ENCODE measurements around the gene ADCY5. TPM values are rescaled to one million over a fixed set of nuclear protein-coding genes. Genes with fewer than 3 reads are reported as not detected.

ADCY5 gene
- total and polyA plus RNA-seq, 2 donors (not counting 1 experiment from before 2014, with no cell fraction given): not detected

- Histone ChIP-seq H3K27ac (ENCODE audit: low read length in 2 of 2) (no peak overlapping the region), H3K27me3 (replicated peaks in 1 of 4; ENCODE audit: control extremely low read depth in 1 of 4, control insufficient read depth in 3 of 4, insufficient read depth in 4 of 4, low read length in 3 of 4) (no peaks in the 10 kb centered on the region), H2AFZ (ENCODE audit: insufficient read depth, low read depth, low read length, poor library complexity, severe bottlenecking) (no peak overlapping the region), H4K20me1 (ENCODE audit: control insufficient read depth, insufficient read depth, low read length, poor library complexity, severe bottlenecking) (no peaks in the 10 kb centered on the region), H3K4me2 (replicated peaks; ENCODE audit: low read depth, low read length, poor library complexity, severe bottlenecking) (no peak overlapping the region), H3K4me1 (ENCODE audit: control insufficient read depth in 2 of 2, insufficient read depth in 2 of 2, low read length in 2 of 2) (no peaks in the 10 kb centered on the region), H3K79me2 (ENCODE audit: control insufficient read depth, insufficient read depth, low read length) (no peaks in the 10 kb centered on the region), H3K36me3 (replicated peaks in 1 of 2; ENCODE audit: control extremely low read depth in 1 of 2, control insufficient read depth in 1 of 2, extremely low read depth in 1 of 2, insufficient read depth in 2 of 2, low read length in 1 of 2) (peaks cover 0 to 4% of the 10 kb centered on the region in 2 experiments), H3K9me3 (ENCODE audit: control extremely low read depth in 1 of 3, control insufficient read depth in 2 of 3, insufficient read depth in 1 of 3, low read length in 2 of 3) (no peaks in the 10 kb centered on the region), H3K9ac (ENCODE audit: low read length) (no peak overlapping the region), H3K4me3 (ENCODE audit: control extremely low read depth in 1 of 5, extremely low read depth in 1 of 5, insufficient read depth in 1 of 5, low read depth in 2 of 5, low read length in 4 of 5) (no peak overlapping the region)
- Mint-ChIP-seq H3K9me3 (ENCODE audit: insufficient read depth) (no peaks in the 10 kb centered on the region), H3K4me1 (no peaks in the 10 kb centered on the region), H3K4me3 (no peak overlapping the region), H3K27ac (no peak overlapping the region), H3K27me3 (peaks cover 3% of the 10 kb centered on the region)
- intact Hi-C loops (cut with micrococcal nuclease): no loop called here
- TF ChIP-seq EZH2 (IDR thresholded peaks at IDR 0.05; ENCODE audit: borderline replicate concordance, insufficient read depth, low read depth, low read length, poor library complexity, severe bottlenecking): no peak
- no peak for TF ChIP-seq CTCF (IDR thresholded peaks at IDR 0.05)
- POLR2A ChIA-PET: no interaction called here
- CTCF ChIA-PET: no interaction called here
- no peak for ATAC-seq (ENCODE audit: low read depth)
- WGBS (ENCODE audit: insufficient coverage): 84% methylated on average over 6 of the region's 7 CpGs
- DNase-seq: no peak
These were observed 37.6 kb upstream of the ADCY5 start for GRCh38 chr3:123486460-123486859.

GRCh38 chr3:123485551-123485950 lies 36.7 kb upstream of the ADCY5 start:
- Mint-ChIP-seq H3K27ac (no peak overlapping the region), H3K9me3 (ENCODE audit: insufficient read depth) (no peaks in the 10 kb centered on the region)
- ATAC-seq (ENCODE audit: low read depth): no peak

More at GRCh38 chr3:123485551-123485950, 36.7 kb upstream of the ADCY5 start:
- no peak for DNase-seq
- intact Hi-C loops (cut with micrococcal nuclease): no loop called here
- no peak for TF ChIP-seq EZH2 (IDR thresholded peaks at IDR 0.05; ENCODE audit: borderline replicate concordance, insufficient read depth, low read depth, low read length, poor library complexity, severe bottlenecking)
- no peak for TF ChIP-seq CTCF (IDR thresholded peaks at IDR 0.05)
- Histone ChIP-seq H3K4me3 (ENCODE audit: control extremely low read depth in 1 of 5, extremely low read depth in 1 of 5, insufficient read depth in 1 of 5, low read depth in 2 of 5, low read length in 4 of 5) (no peak overlapping the region), H3K9ac (ENCODE audit: low read length) (no peak overlapping the region), H4K20me1 (ENCODE audit: control insufficient read depth, insufficient read depth, low read length, poor library complexity, severe bottlenecking) (no peaks in the 10 kb centered on the region), H3K9me3 (ENCODE audit: control extremely low read depth in 1 of 3, control insufficient read depth in 2 of 3, insufficient read depth in 1 of 3, low read length in 2 of 3) (no peaks in the 10 kb centered on the region), H3K27me3 (replicated peaks in 1 of 4; ENCODE audit: control extremely low read depth in 1 of 4, control insufficient read depth in 3 of 4, insufficient read depth in 4 of 4, low read length in 3 of 4) (no peaks in the 10 kb centered on the region), H3K4me2 (replicated peaks; ENCODE audit: low read depth, low read length, poor library complexity, severe bottlenecking) (no peak overlapping the region), H3K4me1 (ENCODE audit: control insufficient read depth in 2 of 2, insufficient read depth in 2 of 2, low read length in 2 of 2) (peaks cover 0 to under 1% of the 10 kb centered on the region in 2 donors), H3K27ac (ENCODE audit: low read length in 2 of 2) (no peak overlapping the region), H2AFZ (ENCODE audit: insufficient read depth, low read depth, low read length, poor library complexity, severe bottlenecking) (no peak overlapping the region), H3K79me2 (ENCODE audit: control insufficient read depth, insufficient read depth, low read length) (no peaks in the 10 kb centered on the region), H3K36me3 (replicated peaks in 1 of 2; ENCODE audit: control extremely low read depth in 1 of 2, control insufficient read depth in 1 of 2, extremely low read depth in 1 of 2, insufficient read depth in 2 of 2, low read length in 1 of 2) (peaks cover 0 to 4% of the 10 kb centered on the region in 2 experiments)
- Mint-ChIP-seq H3K4me3 (no peak overlapping the region), H3K4me1 (peaks cover under 1% of the 10 kb centered on the region), H3K27me3 (peaks cover 3% of the 10 kb centered on the region)
- POLR2A ChIA-PET: no interaction called here
- CTCF ChIA-PET: no interaction called here
- 78% methylated on average over 3 of the region's 4 CpGs for WGBS (ENCODE audit: insufficient coverage)
